ENCODE measurements around the gene FATE1.
"Not testable (repeated sequence)": the region's sequence is repeated elsewhere in the genome, so short reads cannot be mapped to it uniquely, and the experiment has no call there.

The FATE1 gene, protein sequence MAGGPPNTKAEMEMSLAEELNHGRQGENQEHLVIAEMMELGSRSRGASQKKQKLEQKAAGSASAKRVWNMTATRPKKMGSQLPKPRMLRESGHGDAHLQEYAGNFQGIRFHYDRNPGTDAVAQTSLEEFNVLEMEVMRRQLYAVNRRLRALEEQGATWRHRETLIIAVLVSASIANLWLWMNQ

DNA sequence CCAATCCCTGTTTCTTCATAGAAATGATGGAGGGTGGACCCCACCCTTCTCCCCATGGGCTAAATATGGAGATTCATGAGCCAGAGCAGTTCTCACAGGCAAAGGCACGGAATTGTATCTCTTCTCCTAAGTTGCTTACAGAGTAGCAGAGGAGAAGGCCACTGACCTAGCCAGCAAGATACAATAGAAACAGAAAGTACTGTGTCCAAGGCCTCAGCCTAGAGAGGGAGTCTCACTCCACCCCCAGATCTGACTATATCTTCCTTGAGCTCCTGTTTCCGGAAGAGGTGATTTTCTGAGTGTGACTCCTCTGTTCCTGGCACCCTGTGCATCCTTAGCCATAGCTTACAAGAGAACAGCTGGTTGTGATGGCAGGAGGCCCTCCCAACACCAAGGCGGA, at the start of gene FATE1:
Gene FATE1, plus strand, starts transcription at position 284 of the 400 bp plus-strand sequence. Its CDS starts 85 bp downstream, at position 369.
- no peak for FAIRE-seq

DNA sequence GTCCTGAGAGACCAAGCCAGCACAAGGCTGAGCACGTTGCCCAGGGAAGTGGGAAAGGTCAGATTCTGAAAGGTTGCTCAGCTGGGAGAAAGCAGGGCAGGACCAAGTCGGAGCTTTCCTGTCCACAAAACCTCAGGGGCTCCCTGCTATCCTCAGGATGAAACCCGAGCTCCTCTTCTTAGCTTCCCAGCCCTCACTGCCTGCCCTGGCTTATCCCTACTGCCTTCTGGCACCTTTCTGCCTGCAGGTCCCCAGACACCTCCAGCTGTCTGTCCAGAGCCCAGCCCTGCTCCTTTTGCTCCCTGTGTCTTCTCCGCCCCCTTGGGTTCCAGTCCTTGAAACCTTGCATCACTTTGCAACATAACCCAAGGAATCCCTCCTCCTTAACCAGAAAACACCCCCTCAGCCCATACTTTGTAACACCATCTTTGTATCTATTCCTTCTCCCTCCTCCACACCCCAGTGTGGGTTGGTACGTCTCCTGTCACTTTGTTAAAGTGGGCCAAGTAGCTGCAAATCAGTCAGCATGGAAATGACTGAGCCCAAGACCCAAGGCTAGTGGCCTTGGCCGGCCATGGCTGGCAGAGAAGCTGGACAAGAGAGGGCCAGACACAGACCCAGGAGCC, 40.6 kb upstream of the FATE1 start:
- no peak for FAIRE-seq

- no peak for FAIRE-seq
Measured at GRCh38 chrX:151676196-151676595, 39.6 kb upstream of the FATE1 start.

GRCh38 chrX:151679798-151680402, 35.9 kb upstream of the FATE1 start:
- FAIRE-seq: no peak

DNA sequence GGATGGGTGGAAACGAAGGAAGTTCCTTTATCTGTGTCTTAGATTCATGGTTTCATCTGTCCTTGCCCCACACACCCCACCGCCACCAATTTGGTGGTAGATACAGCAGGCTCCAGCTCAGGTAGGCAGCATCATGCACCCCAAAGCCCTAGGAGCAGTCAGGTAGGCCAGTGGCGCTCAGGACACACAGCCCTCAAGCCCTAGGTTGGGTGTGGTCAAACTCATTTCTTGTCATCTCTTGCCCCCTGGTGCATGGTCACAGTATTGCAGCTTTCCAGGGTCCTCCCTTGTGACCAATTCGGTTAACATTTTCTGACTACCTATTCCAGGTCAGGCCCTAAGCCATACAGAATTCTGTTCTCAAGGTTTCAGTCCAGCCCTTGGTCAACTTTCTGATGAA, 35.0 kb upstream of the FATE1 start:
- no peak for FAIRE-seq

- no peak for FAIRE-seq
Measured at GRCh38 chrX:151687635-151688034, 28.2 kb upstream of the FATE1 start.

DNA sequence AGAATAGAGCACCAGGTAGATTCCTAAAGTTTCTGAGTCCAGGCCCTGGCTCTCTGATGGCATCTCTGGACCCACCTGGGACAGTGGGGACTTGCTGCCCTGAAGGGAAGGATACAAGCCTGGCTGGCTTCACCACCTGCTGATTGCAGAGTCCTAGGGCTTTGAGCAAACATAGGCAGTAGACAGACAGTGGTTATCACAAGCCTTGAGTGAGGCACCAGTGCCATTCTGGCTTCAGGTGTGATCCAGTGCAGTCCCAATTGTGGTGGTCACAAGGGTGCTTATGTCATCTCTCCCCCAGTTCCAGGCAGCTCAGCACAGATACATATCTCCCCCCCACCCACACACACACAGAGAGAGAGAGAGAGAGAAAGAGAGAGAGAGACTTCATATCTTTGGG, 27.1 kb upstream of the FATE1 start:
- no peak for FAIRE-seq

DNA sequence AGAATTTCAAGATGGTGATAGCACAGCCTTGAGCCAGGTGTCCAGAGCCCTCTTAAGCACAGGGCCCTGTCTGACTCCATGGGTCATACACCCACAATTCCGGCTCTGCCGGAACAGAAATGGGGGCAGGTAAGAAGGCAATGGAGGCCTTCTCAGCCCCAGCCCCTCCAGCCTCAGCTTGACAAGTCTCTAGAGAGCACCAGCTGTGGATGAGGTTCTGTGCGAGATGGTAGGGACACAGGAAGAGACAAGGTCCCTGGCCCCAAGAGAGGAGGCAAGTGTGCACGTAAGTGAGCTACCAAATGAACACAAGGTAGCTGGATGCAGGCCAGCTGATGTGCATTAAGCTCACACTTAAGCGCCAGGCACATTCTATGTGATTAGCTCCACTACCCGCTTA, 23.0 kb upstream of the FATE1 start:
- no peak for FAIRE-seq

GRCh38 chrX:151694121-151694520, 21.7 kb upstream of the FATE1 start:
- no peak for FAIRE-seq

DNA sequence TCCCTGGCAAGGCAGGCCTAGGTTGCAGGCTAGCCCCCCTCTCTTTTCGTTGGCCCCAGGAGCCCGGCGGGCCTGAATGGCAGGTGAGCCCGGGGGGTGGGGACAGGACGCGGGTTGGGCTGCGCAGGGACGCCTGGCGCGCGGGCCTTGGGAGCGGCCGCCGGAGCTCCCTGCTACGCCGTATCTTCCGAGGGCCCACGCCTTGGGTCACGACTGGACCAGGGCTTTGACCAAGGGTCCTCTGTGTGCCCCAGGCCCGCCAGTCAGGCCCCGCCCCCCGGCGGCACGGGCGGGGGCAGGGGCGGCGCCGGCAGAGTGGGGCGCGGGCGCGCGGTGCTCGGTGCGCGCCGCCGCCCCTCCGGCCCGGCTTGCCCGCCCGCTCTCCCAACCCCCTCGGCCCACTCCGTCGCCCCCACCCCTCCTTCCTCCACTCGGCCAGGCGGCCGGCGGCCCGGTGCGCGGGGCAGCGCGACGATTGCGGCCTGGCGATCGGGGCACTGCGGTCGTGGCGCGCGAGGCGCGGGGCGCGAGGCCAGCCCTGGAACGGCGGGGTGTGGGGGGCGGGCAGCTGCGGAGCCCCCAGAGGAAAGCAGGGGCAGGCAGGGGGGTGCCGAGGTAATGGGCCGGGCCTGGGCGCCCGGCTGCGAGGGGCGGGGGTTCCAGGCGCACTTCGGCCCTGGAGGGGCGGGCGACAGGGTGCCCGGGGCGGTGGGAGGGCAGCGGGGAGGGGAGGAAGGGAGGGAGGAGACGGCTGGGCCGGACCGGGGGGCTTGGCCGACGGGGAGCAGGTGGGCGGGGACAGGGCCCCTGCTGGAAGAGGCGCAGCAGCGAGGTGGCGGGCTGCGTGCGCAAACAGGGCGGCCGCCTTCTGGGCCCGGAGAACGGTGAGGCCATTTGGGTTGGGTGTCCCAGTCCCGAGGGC, 20.9 kb upstream of the FATE1 start, which contains the start of gene PRRG3:
Gene PRRG3, plus strand, starts transcription at position 798 of the 922 bp plus-strand sequence. CDS start 3,357 bp downstream, outside the sequence.
- FAIRE-seq: no peak

GRCh38 chrX:151695583-151696340, 20.1 kb upstream of the FATE1 start:
- FAIRE-seq: no peak

GRCh38 chrX:151697082-151697481, 18.8 kb upstream of the FATE1 start:
- not testable (repeated sequence) for FAIRE-seq

- FAIRE-seq: no peak
Measured at GRCh38 chrX:151697522-151697921, 18.3 kb upstream of the FATE1 start.

- no peak for FAIRE-seq
Measured at GRCh38 chrX:151698485-151698884, 17.4 kb upstream of the FATE1 start.

DNA sequence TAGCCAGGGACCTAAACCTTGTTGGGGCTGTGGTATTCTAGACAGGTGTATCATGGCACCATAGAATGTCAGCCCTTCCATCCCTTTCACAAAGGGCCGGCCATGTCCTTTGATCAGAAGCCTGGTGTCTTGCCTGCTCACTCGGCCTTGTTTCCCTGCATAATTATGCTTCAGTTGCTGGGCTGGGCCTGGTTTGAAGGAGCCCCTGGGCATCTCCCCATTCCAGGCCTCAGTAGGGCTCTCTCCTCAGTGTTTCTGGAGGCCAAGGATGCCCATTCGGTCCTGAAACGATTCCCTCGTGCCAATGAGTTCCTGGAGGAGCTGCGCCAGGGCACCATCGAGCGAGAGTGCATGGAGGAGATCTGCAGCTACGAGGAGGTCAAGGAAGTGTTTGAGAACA, 16.1 kb upstream of the FATE1 start:
- FAIRE-seq: no peak

GRCh38 chrX:151700581-151700980, 15.3 kb upstream of the FATE1 start:
- FAIRE-seq: no peak

GRCh38 chrX:151701071-151701470, 14.8 kb upstream of the FATE1 start:
- FAIRE-seq: no peak

DNA sequence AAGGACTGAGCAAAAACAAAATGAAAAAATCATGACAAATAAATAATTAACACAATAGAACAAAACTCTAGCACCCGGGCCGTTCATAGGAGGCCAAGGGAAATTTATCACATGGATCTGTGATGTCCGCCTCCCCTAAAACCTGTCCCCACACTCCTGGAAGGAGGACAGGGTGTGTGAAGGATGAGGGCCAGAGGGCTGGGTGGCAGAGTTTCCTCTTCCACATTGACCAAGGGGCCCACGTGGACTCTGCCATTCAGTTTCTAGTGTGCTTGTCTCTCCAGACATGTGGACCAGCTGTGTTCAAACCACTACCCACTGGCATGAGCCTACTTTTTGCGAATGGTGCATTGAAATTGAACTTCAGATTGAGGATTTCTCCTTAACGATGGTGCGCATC, 14.3 kb upstream of the FATE1 start:
- FAIRE-seq: no peak

- FAIRE-seq: no peak
Measured at GRCh38 chrX:151702026-151702714, 13.7 kb upstream of the FATE1 start.

- no peak for FAIRE-seq
Measured at GRCh38 chrX:151702741-151703340, 13.0 kb upstream of the FATE1 start.

DNA sequence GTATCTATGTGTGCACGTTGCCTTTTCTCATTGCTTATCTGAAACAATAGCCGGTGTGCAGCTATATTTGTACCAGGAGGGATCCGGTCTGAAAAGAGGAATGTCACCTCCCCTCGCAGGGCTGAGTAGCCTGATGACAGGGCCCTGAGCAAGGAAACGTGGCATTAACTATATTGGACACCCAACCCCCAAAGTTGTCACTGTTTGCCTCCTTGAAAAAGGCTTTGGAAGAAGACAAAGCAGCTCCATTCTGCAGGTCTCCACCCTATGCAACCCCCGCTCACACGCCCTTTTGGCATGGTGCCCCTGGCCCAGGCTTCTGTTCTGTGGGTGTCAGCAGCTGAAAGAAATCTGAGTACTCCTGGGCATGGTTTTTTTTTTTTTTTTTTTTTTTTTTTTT, 12.3 kb upstream of the FATE1 start:
- no peak for FAIRE-seq

Measured in G401.6 (cell line).